Ureter (tissue), 1 donor: ENCODE results near the gene KRTAP3-1. TPM values are rescaled to one million over a fixed set of nuclear protein-coding genes. Genes with fewer than 3 reads are reported as not detected.
"Not testable (repeated sequence)": the region's sequence is repeated elsewhere in the genome, so short reads cannot be mapped to it uniquely, and the experiment has no call there.

Experiments used
- DNase-seq: peaks from one replicate; pipeline ENCODE4 v3.0.0-alpha.2; 2020; ENCODE audit warnings: low spot score
- total RNA-seq: library from RNA; stranded (reverse); gene quantifications from one replicate; pipeline ENCODE4 v1.2.4, GENCODE V29; 2023
- donor health status: DM: yes; HTN: yes; CAD: no.

KRTAP3-1 gene
- total RNA-seq, 1 donor from 2014 or later, result not detected

DNA sequence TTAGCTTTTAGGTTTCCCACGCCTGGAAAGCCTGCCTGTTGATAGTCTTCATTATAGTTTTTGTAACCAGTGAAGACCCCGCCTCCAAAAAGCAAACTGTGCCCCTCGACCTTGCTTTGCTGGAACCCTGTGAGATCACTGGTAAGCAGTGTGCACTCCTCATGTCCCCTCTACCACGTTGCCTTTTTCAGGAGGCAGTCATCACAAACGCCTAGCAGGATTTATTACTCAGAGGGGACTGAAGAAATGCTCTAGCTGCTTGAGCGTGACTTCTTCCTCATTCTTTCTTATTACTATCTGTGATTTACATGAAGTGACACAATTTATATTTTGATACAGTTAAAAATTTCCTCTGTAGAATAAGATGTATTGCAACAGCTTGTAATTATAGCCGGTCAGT lies 6.5 kb upstream of the KRTAP3-1 start:
- DNase-seq, result no peak

DNA sequence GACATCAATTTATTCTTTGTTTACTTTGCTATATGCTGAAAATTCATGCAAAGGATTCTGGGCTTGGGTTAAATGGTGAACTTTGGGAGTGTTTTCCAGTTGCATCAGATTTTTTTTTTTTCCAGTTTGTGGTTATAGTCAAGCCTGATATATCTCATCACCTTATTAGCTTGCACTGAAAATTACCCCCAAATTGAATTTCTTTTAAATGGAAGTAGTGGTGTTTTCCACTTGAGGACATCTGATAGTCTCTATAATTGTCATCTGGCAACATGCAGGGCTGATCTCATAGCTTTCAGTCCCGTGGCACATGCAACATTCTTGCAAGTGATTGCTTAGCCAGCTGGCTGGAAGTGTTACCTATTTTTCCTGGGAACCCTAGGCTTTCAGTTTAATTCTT lies 4.7 kb upstream of the KRTAP3-1 start:
- DNase-seq, result no peak

GRCh38 chr17:41013181-41013580 lies 4.3 kb upstream of the KRTAP3-1 start:
- no peak for DNase-seq

GRCh38 chr17:41012326-41013120 lies 3.6 kb upstream of the KRTAP3-1 start:
- DNase-seq, result no peak

DNA sequence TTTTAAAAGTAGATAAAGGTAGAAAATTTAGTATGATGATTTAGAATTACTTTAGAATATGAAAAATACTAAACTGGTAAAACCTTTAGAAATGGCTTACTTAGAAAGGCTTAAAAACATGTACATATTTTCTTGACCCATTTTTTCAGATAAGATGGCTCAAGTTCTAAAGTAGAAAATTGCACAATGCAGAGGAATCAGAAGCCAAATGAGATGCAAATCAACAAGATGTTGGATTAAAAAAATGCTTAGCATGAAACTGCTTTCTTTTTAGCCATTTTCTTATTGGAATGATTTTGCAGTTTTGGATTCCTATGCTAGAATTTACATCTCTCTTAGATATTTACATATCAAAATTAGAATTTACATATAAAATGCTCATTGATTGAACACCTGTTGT lies 1.5 kb upstream of the KRTAP3-1 start:
- DNase-seq, result no peak

DNA sequence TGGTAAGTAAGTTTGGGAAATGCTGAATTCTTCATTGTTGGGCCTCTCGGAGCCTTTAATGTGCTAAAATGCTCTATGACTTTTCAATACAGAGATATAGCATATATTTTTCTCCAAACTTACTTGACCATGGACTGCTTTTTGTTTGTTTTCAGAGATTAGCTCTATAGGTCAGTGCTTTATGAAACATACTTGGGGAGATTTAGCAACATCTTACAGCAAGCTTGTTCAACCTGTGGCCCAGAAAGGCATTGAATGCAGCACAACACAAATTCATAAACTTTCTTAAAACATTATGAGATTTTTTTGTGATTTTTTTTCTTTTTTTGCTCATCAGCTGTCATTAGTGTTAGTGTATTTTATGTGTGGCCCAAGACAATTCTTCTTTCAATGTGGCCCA lies 1.0 kb upstream of the KRTAP3-1 start:
- no peak for DNase-seq

- DNase-seq, result no peak
Measured at GRCh38 chr17:41009301-41009760, 403 bp upstream of the KRTAP3-1 start.

GRCh38 chr17:41004397-41004796 lies 4.5 kb downstream of the KRTAP3-1 start:
- DNase-seq, result no peak

- no peak for DNase-seq
Measured at GRCh38 chr17:41003926-41004325, 5.0 kb downstream of the KRTAP3-1 start.

DNA sequence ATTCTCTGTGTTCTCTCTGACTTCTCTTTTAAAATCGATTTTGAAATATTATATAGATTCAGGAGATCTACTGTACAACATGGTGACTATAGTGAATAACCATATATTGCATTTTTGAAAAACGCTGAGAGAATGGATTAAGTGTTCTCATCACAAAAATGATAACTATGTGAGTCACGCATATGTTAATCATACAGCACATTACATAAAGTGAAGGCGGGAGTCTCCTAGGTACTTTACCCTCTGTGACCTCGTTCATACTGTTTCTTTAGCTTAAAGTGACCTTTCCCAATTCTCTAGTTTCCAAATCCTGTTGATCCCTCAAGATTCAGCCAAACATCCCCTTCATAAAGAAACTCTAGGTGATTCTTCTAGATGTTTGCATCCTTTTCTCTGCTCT lies 6.1 kb downstream of the KRTAP3-1 start:
- no peak for DNase-seq

- DNase-seq, result no peak
Measured at GRCh38 chr17:41001795-41002194, 7.1 kb downstream of the KRTAP3-1 start.

- DNase-seq, result not testable (repeated sequence)
Measured at GRCh38 chr17:40999563-40999962, 9.4 kb downstream of the KRTAP3-1 start, which contains the start of gene KRTAP3-2. Gene KRTAP3-2 (minus strand): TSS chr17:40999906. CDS start chr17:40999853, 53 bp downstream.

- no peak for DNase-seq
Measured at GRCh38 chr17:40997361-40997760, 11.6 kb downstream of the KRTAP3-1 start.

DNA sequence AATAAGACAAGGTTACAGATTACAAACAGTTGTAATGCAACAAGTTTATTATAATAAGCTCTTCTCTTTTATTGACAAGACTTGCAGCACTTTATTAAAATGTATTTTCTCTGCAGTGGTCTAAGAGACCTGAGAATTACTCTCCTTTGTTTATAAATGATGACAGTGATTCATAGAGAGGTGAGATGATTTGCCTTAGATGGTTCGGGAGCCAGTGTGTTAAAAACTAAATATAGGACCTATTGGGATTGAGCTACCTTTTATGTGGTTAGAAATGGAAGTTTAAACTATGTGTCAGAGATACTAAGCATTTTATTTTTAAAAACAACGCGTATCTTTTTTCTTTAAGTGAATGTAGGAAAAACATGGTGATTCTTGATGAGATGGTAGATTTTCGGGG lies 12.1 kb downstream of the KRTAP3-1 start:
- DNase-seq, result no peak

- no peak for DNase-seq
Measured at GRCh38 chr17:40995116-40995515, 13.8 kb downstream of the KRTAP3-1 start.

GRCh38 chr17:40993839-40994238 lies 15.1 kb downstream of the KRTAP3-1 start, which contains the start of gene KRTAP3-3:
Gene KRTAP3-3 (minus strand): TSS chr17:40994164. CDS start chr17:40994097, 67 bp downstream.
- DNase-seq, result no peak

- no peak for DNase-seq
Measured at GRCh38 chr17:40993084-40993483, 15.8 kb downstream of the KRTAP3-1 start.

DNA sequence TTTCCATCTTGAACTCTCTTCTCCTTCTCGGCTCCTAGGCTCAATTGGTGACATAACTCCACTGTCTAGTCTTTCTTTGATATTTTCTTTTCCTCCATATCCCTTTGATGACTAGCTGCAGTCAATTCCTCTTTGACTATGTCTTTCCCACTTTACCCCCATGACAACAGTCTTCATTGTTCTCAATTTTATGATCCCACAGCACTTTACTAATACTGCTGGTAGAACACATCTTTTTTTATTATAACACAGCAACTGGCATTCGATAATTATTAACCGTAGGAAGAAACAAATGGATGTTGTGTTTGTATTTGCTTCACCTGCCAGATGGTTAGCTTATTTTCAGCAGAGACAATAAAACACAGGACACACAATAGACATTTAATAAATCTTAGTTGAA lies 16.3 kb downstream of the KRTAP3-1 start:
- DNase-seq, result no peak

DNA sequence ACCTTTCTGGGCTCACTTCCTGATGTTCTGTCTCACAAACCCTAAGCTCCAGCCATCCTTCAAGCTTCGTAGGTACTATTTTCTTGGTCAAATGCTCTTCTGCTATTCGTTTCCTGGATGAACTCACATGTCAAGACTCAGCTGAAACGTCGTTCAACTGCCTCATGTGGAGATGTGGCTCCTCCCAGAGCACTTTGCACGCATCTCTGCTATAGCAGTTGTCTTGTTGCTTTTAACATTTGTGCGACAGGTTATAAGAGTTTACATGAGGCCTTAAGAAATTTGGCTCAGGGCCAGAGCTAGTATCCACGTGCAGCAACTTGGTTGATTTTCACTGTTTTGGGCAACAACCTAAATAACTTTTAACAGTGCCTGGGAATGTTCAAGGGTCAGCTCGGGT lies 22.0 kb downstream of the KRTAP3-1 start:
- DNase-seq, result no peak

- no peak for DNase-seq
Measured at GRCh38 chr17:40984226-40984625, 24.7 kb downstream of the KRTAP3-1 start, which contains the start of gene KRT40. Gene KRT40 (minus strand): TSS chr17:40984326. CDS start chr17:40984273, 53 bp downstream.

GRCh38 chr17:40981115-40981514 lies 27.8 kb downstream of the KRTAP3-1 start:
- DNase-seq, result no peak

GRCh38 chr17:40980596-40980995 lies 28.3 kb downstream of the KRTAP3-1 start:
- DNase-seq, result no peak

- DNase-seq, result no peak
Measured at GRCh38 chr17:40980117-40980516, 28.8 kb downstream of the KRTAP3-1 start.
